Measurements from ENCODE around the gene CLC. TPM values are rescaled to one million over a fixed set of nuclear protein-coding genes. Genes with fewer than 3 reads are reported as not detected.
"Not testable (repeated sequence)": the region's sequence is repeated elsewhere in the genome, so short reads cannot be mapped to it uniquely, and the experiment has no call there.

Gene CLC
- total and polyA plus RNA-seq, 2 of the 13 experiments (the other 11 are each of a cell fraction or from before 2014, with no cell fraction given), result not detected

GRCh38 chr19:39761851-39762250 is 24.0 kb upstream of the CLC start:
- H3K9me3 ChIP-seq (ENCODE audit: low read length); FAIRE-seq; H3K4me2 ChIP-seq (ENCODE audit: low read depth, low read length); H2AFZ ChIP-seq (ENCODE audit: low read length); H3K4me3 ChIP-seq (replicated peaks in 1 of 3; ENCODE audit: insufficient read depth in 1 of 3, low read depth in 2 of 3, low read length in 3 of 3); CTCF ChIA-PET (ENCODE audit: low intra/inter-chr PET ratio, low total read pairs); H3K36me3 ChIP-seq (replicated peaks in 1 of 2; ENCODE audit: control insufficient read depth in 1 of 2, insufficient read depth in 2 of 2, low read length in 2 of 2); intact Hi-C loops (cut with micrococcal nuclease; ENCODE audit: unreplicated experiment); DNase-seq (ENCODE audit: low spot score); ATAC-seq; H4K20me1 ChIP-seq (ENCODE audit: insufficient read depth, low read length); BruUV-seq (replicated peaks); H3K4me1 ChIP-seq (ENCODE audit: insufficient read depth, low read length); H3K9ac ChIP-seq (ENCODE audit: insufficient read depth, low read depth, low read length); H3K27ac ChIP-seq (ENCODE audit: extremely low read length, insufficient read depth, low read length); H3K27me3 ChIP-seq (ENCODE audit: control insufficient read depth in 1 of 2, insufficient read depth in 2 of 2, low read length in 2 of 2); POLR2A ChIA-PET; in situ Hi-C loops (cut with HindIII; ENCODE audit: extremely low pct_ligation_motif_present, low pct_unique_long_range_greater_than_20kb); H3K79me2 ChIP-seq (ENCODE audit: insufficient read depth, low read length): not testable (repeated sequence)
- 6% methylated on average over 1 of the region's 1 CpG for WGBS (ENCODE audit: low lambda C conversion rate)

DNA sequence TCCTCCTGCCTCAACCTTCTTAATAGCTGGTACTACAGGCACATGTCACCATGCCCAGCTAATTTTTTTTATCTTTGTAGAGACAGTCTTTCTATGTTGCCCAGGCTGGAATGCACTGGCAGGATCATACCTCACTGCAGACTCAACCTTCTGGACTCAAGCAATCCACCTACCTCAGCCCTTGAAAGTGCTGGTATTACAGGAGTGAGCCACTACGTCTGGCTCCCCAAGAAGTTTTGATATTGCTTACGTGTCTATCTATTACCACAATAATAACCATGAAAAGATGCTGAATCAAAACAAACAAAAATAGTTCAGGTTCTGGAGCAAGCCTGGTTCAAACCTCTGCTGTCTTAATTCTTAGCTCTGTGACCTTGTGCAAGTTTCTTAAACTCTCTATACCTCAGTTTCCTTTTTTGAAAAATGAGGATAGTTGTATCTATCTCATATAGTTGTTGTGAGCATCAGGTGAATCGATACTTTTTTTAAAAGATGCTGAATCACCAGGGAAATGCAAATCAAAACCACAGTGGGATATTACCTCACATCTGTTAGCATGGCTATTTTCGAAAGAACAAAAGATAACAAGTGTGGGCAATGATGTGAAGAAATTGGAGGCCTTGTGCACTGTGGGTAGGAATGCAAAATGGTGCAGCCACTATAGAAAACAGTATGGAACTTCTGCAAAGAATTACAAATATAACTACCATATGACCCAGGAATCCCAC is 21.8 kb upstream of the CLC start:
- H3K27me3 ChIP-seq (ENCODE audit: control insufficient read depth in 1 of 2, insufficient read depth in 2 of 2, low read length in 2 of 2), result peaks cover 1 to 9% of the 10 kb centered on the region in 2 experiments; a peak in 3 of 5 replicates
- no peaks in the 10 kb centered on the region for H4K20me1 ChIP-seq (ENCODE audit: insufficient read depth, low read length)
- ATAC-seq (no peak), DNase-seq (ENCODE audit: low spot score) (no peak), FAIRE-seq (no peak)
- H3K79me2 ChIP-seq (ENCODE audit: insufficient read depth, low read length), result no peaks in the 10 kb centered on the region
- H3K9me3 ChIP-seq (ENCODE audit: low read length), result no peaks in the 10 kb centered on the region
- H3K4me1 ChIP-seq (ENCODE audit: insufficient read depth, low read length), result no peaks in the 10 kb centered on the region
- H2AFZ ChIP-seq (ENCODE audit: low read length), result no peak overlapping the region
- WGBS (ENCODE audit: low lambda C conversion rate), result 2% methylated on average over 4 of the region's 4 CpGs
- H3K36me3 ChIP-seq (replicated peaks in 1 of 2; ENCODE audit: control insufficient read depth in 1 of 2, insufficient read depth in 2 of 2, low read length in 2 of 2), result no peaks in the 10 kb centered on the region
- no peak overlapping the region for H3K9ac ChIP-seq (ENCODE audit: insufficient read depth, low read depth, low read length)
- H3K4me2 ChIP-seq (ENCODE audit: low read depth, low read length), result no peak overlapping the region
- CTCF ChIA-PET (ENCODE audit: low intra/inter-chr PET ratio, low total read pairs), result no interaction called here
- no peak for TF ChIP-seq ISX (CRISPR knock-in tag; conservative IDR thresholded peaks at IDR 0.05)
- TF ChIP-seq ETV6 (CRISPR knock-in tag; conservative IDR thresholded peaks at IDR 0.05), result no peak
- TF ChIP-seq, protein P1, sequence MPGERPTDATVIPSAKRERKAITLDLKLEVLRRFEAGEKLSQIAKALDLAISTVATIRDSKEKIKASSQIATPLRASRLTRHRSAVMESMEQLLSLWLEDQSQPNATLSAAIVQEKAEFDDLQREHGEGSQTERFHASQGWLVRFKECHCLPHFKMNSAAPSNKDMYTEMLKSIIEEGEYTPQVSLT (CRISPR knock-in tag; IDR thresholded peaks at IDR 0.05; ENCODE audit: borderline replicate concordance, low read depth), result no peak
- no peak for TF ChIP-seq ZNF124 (CRISPR knock-in tag; IDR thresholded peaks at IDR 0.05)
- TF ChIP-seq KLF6 (CRISPR knock-in tag; IDR thresholded peaks at IDR 0.05), result no peak
- H3K27ac ChIP-seq (ENCODE audit: extremely low read length, insufficient read depth, low read length), result no peak overlapping the region
- no TSS peak for BruUV-seq (replicated peaks)
- intact Hi-C loops (cut with micrococcal nuclease; ENCODE audit: unreplicated experiment), result no loop called here
- POLR2A ChIA-PET, result no interaction called here
- H3K4me3 ChIP-seq (replicated peaks in 1 of 3; ENCODE audit: insufficient read depth in 1 of 3, low read depth in 2 of 3, low read length in 3 of 3), result no peak overlapping the region
- in situ Hi-C loops (cut with HindIII; ENCODE audit: extremely low pct_ligation_motif_present, low pct_unique_long_range_greater_than_20kb), result no loop called here
